PC-9 (cell line): ENCODE measurements around the gene DDR1. TPM values are rescaled to one million over a fixed set of nuclear protein-coding genes. Genes with fewer than 3 reads are reported as not detected.

Experiments
- BruUV-seq: library from RNA; stranded (reverse); fragments of 400-500 nt; replicated peaks from 2 replicates; lab custom pipeline; 2021; lab: Mats Ljungman, UMichigan
- CTCF ChIA-PET: fragments of 300-600 bp; sonication (Branson Sonifier 250); formaldehyde crosslinking; loops from one replicate; lab custom pipeline; 2022; ENCODE audit warnings: antibody characterized with exemption; lab: Charles Lee
- POLR2A ChIA-PET: fragments of 300-600 bp; sonication (Branson Sonifier 250); formaldehyde crosslinking; loops from one replicate; lab custom pipeline; 2022; ENCODE audit warnings: antibody characterized with exemption; ENCODE audit not compliant: unreplicated experiment; lab: Charles Lee
- DNase-seq, 2 experiments: peaks; one replicate each; pipeline versions ENCODE4 v3.0.0 to v3.0.0-alpha.2; 2015 to 2022; ENCODE audit warnings: mixed read lengths in 1 of 2
- H2AFZ ChIP-seq: fragments of 200-600 bp; sonication (generic); 2 replicates; pipeline ENCODE4 v1.8.1; 2017; ENCODE audit warnings: antibody characterized with exemption
- H3F3A ChIP-seq: fragments of 200-600 bp; sonication (generic); 2 replicates; pipeline ENCODE4 v1.8.1; 2017; ENCODE audit warnings: antibody characterized with exemption, mild to moderate bottlenecking, low read depth; ENCODE audit not compliant: insufficient read depth
- H3K27ac ChIP-seq: fragments of 200-600 bp; sonication (generic); 2 replicates; pipeline ENCODE4 v1.6.1; 2016; ENCODE audit warnings: mixed run types
- H3K27me3 ChIP-seq: fragments of 200-600 bp; sonication (generic); 2 replicates; pipeline ENCODE4 v1.6.1; 2016; ENCODE audit warnings: low read depth, mixed run types; ENCODE audit not compliant: insufficient read depth
- H3K36me3 ChIP-seq: fragments of 200-600 bp; sonication (generic); 2 replicates; pipeline ENCODE4 v1.6.1; 2016; ENCODE audit warnings: low read depth, mixed run types
- H3K4me1 ChIP-seq: fragments of 200-600 bp; sonication (generic); replicated peaks from 2 replicates; pipeline ENCODE4 v1.6.1; 2016; ENCODE audit warnings: mixed run types; ENCODE audit not compliant: insufficient read depth
- H3K4me2 ChIP-seq: fragments of 200-600 bp; sonication (generic); 2 replicates; pipeline ENCODE4 v1.6.1; 2017; ENCODE audit warnings: mixed run types
- H3K4me3 ChIP-seq: fragments of 200-600 bp; sonication (generic); 2 replicates; pipeline ENCODE4 v1.6.1; 2016; ENCODE audit warnings: mixed run types
- H3K79me2 ChIP-seq: fragments of 200-600 bp; sonication (generic); 2 replicates; pipeline ENCODE4 v1.6.1; 2017; ENCODE audit warnings: low read depth, mixed run types
- H3K9me2 ChIP-seq: fragments of 200-600 bp; sonication (generic); 2 replicates; pipeline ENCODE4 v1.8.1; 2017; ENCODE audit warnings: mild to moderate bottlenecking; ENCODE audit not compliant: insufficient read depth
- H3K9me3 ChIP-seq: fragments of 200-600 bp; sonication (generic); 2 replicates; pipeline ENCODE4 v1.8.1; 2016; ENCODE audit warnings: low read depth; ENCODE audit not compliant: insufficient read depth
- H4K20me1 ChIP-seq: fragments of 200-600 bp; sonication (generic); 2 replicates; pipeline ENCODE4 v1.8.1; 2017; ENCODE audit not compliant: insufficient read depth
- CTCF ChIP-seq: fragments of 200-600 bp; sonication (generic); conservative IDR thresholded peaks from 2 replicates; pipeline ENCODE4 v1.6.1; 2017; ENCODE audit warnings: mixed run types, antibody characterized with exemption, mild to moderate bottlenecking, moderate library complexity
- EZH2 ChIP-seq: fragments of 200-600 bp; sonication (generic); IDR thresholded peaks from 2 replicates; pipeline ENCODE4 v1.8.0; 2017; ENCODE audit warnings: antibody characterized with exemption, low read depth
- intact Hi-C: fragments of 100-400 bp; cut with micrococcal nuclease; formaldehyde crosslinking; loops from one replicate; pipeline ENCODE4 v1.10.0; 2022; ENCODE audit not compliant: unreplicated experiment
- total RNA-seq: library from RNA; stranded (reverse); gene quantifications from 2 replicates; pipeline ENCODE4 v1.2.3, GENCODE V29; 2021

The DDR1 gene
- total RNA-seq, 1 experiment from 2014 or later, result 267 TPM

GRCh38 chr6:30931272-30931671 lies 47.0 kb downstream of the DDR1 start:
- Histone ChIP-seq H4K20me1 (no peaks in the 10 kb centered on the region), H3K9me2 (no peaks in the 10 kb centered on the region), H3K36me3 (0 out of 2 replicates have a peak, but pooled peaks cover under 1% of the 10 kb centered on the region), H3K79me2 (no peaks in the 10 kb centered on the region), H3K9me3 (no peaks in the 10 kb centered on the region), H3K27me3 (no peaks in the 10 kb centered on the region), H3K4me3 (no peak overlapping the region), H3F3A (peaks cover 3% of the 10 kb centered on the region; the same call in 1 of the 2 replicates), H2AFZ (no peak overlapping the region), H3K4me1 (peaks cover 27% of the 10 kb centered on the region), H3K4me2 (no peak overlapping the region), H3K27ac (no peak overlapping the region)
- TF ChIP-seq EZH2 (no peak), CTCF (no peak)
- no peak for DNase-seq
- intact Hi-C loops, result no loop called here
- ChIA-PET CTCF (no interaction called here), POLR2A (no interaction called here)
- BruUV-seq, result no TSS peak

GRCh38 chr6:30931969-30932645 lies 47.8 kb downstream of the DDR1 start, which contains the start of gene SFTA2:
TSS of gene SFTA2 (minus strand) at chr6:30932170. CDS start at chr6:30932096, 74 bp downstream.
- no peaks in the 10 kb centered on the region for H3K9me2 ChIP-seq
- intact Hi-C loops, result no loop called here
- BruUV-seq, result no TSS peak
- H3K9me3 ChIP-seq, result no peaks in the 10 kb centered on the region
- H2AFZ ChIP-seq, result no peak within 1 kb of the TSS
- H3K79me2 ChIP-seq, result no peaks in the 10 kb centered on the region
- CTCF ChIA-PET, result no interaction called here
- H3F3A ChIP-seq, result no peaks in the 10 kb centered on the region
- H3K27me3 ChIP-seq, result no peaks in the 10 kb centered on the region
- H4K20me1 ChIP-seq, result no peaks in the 10 kb centered on the region
- POLR2A ChIA-PET, result no interaction called here
- H3K4me2 ChIP-seq, result no peak within 1 kb of the TSS
- H3K36me3 ChIP-seq, result no peaks in the 10 kb centered on the region
- peaks cover 20% of the 10 kb centered on the region for H3K4me1 ChIP-seq
- H3K27ac ChIP-seq, result no peak within 1 kb of the TSS
- no peak for TF ChIP-seq EZH2
- TF ChIP-seq CTCF, result no peak
- no peak for DNase-seq
- no peak within 1 kb of the TSS for H3K4me3 ChIP-seq

- H3K79me2 ChIP-seq, result no peaks in the 10 kb centered on the region
- no peak overlapping the region for H2AFZ ChIP-seq
- no peak overlapping the region for H3K27ac ChIP-seq
- H3K9me2 ChIP-seq, result no peaks in the 10 kb centered on the region
- no peak for TF ChIP-seq CTCF
- no peak for TF ChIP-seq EZH2
- no TSS peak for BruUV-seq
- H3F3A ChIP-seq, result no peaks in the 10 kb centered on the region
- peaks cover 20% of the 10 kb centered on the region for H3K4me1 ChIP-seq
- no peaks in the 10 kb centered on the region for H3K27me3 ChIP-seq
- no peak overlapping the region for H3K4me3 ChIP-seq
- H3K9me3 ChIP-seq, result no peaks in the 10 kb centered on the region
- ChIA-PET CTCF (no interaction called here), POLR2A (no interaction called here)
- intact Hi-C loops, result no loop called here
- no peak overlapping the region for H3K4me2 ChIP-seq
- H4K20me1 ChIP-seq, result no peaks in the 10 kb centered on the region
- H3K36me3 ChIP-seq, result no peaks in the 10 kb centered on the region
- DNase-seq, result no peak
Observed at GRCh38 chr6:30932665-30933365, 48.5 kb downstream of the DDR1 start.
